GM21723 (cell line): ENCODE measurements around the gene PPP1R3E.
"Not testable (repeated sequence)": the region's sequence is repeated elsewhere in the genome, so short reads cannot be mapped to it uniquely, and the experiment has no call there.

Experiments
- ATAC-seq: cut with Tn5 transposase; IDR thresholded peaks from one replicate; pipeline ENCODE4 v1.9.1; 2021; ENCODE audit warnings: mild to moderate bottlenecking, moderate library complexity; ENCODE audit not compliant: unreplicated experiment

PPP1R3E gene

DNA sequence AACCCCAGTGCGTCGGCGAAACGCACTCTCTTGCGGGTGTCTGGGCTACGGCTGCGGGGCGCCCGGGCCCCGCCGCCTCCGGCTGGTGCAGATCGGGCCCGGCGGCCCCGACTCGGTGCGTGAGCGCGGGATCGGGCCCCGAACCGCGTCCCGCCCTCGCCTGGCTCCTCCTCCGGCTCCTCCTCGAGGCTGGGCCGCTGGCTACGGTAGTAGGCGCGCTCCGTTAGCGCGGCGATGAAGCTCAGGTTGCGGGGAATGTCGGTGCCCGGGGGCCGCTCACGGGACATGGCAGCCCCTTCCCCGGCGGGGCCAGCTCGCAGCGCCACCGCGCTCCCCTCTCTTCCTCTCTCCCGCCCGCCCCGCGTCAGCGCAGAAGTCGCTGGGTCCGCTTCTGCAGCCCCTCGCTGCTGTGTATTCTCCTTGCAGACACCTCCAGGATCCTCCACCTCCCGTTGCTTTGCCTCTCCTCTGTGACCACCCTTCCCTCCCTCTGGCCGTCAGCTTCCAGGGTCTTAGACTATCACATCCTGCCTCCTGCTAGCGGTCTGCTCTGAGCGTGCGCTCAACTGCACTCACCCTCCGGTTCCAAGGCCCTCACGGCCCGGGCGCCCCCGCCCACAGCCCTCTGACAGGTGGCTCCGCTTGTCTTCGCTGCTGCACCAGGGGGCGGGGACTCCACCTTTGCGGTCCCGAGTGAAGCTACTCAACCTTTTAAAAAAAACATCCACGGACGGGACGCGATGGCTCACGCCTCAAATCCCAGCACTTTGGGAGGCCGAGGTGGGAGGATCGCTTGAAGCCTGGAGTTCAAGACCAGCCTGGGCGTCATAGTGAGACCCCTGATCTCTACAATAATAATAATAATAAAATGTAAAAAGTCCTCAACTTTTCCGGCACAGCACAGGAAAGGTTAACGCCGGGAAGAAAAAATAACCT is at the start of gene PPP1R3E:
Gene PPP1R3E (minus strand): TSS at position 570 of the 936 bp plus-strand sequence. CDS start 283 bp downstream, at position 287.
- ATAC-seq: peak; percentile 43

DNA sequence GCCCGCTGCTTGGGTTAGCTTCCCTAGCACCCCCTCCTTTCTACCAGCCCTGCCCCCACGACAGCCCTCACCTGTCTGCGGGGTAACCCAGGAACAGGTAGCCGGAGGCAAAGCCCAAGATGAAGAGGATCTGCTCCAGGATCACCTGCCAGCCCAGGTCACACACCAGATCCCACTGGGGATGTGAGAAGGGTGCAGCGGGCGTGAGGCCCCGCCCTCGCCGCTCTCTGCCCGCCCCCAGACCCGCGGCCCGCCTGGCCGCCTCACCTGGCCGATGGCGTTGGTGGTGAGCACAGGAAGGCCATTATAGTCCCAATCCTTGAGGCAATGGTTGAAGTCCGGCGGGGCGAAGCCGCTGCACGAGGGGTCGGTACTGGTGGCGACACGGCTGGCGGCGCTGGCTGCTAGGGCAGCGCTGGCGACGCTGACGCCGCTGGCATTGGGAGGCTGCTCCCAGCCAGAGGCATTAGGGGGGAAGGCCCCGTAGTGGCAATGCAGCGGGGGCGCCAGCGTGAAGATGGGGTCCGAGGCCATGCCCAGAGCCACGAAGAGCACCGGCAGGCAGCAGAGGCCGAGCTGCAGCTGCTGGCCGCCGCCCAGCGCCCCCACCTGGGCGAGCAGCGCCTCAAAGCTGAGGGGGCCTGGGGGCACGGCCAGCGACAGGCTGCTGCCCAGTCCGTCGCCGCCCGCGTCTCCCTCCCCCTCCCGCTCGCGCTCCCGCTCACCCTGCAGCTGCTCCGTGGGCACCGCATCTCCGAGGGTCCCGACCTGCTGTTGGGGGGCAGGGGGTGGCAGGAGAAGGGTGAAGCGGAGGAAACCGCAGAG is 49.2 kb upstream of the PPP1R3E start:
- ATAC-seq: no peak

GRCh38 chr14:23349156-23349845 is 46.6 kb upstream of the PPP1R3E start:
- no peak for ATAC-seq

GRCh38 chr14:23348297-23348655 is 45.6 kb upstream of the PPP1R3E start:
- ATAC-seq: no peak

- no peak for ATAC-seq
Observed at GRCh38 chr14:23347406-23348296, 45.0 kb upstream of the PPP1R3E start.

- no peak for ATAC-seq
Observed at GRCh38 chr14:23346693-23347405, 44.2 kb upstream of the PPP1R3E start.

GRCh38 chr14:23345987-23346692 is 43.5 kb upstream of the PPP1R3E start:
- no peak for ATAC-seq

GRCh38 chr14:23344481-23344880 is 41.8 kb upstream of the PPP1R3E start:
- ATAC-seq: no peak

DNA sequence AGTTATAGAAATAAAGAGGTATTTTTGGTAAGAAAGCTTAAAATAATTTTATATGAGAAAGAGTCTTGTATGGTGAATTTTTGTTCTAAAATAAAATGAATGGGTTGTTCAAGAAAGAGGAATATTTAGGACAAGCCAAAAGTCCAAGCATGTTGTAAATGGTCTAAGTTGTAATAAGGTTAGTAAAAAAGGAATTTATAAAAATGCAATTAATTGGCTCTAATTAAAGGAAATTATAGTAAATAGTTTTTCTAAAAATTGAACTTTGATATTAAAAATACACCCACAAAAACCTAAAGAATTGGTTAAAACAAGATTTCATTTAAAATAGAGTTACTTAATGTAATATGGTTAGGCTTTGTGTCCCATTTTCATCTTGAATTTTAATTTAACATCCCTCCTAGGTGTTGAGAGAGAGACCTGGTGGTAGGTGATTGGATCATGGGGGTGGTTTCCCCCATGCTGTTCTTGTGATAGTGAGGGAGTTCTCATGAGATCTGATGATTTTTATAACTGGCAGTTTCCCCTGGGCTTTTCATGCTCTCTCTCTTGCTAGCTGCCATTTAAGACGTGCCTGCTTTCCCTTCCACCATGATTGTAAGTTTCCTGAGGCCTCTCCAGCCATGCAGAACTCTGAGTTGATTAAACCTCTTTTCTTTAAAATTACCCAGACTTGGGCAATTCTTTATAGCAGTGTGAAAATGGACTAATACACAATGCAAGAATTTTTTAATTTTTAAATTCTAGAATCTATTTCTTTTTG is 37.0 kb upstream of the PPP1R3E start:
- ATAC-seq: no peak

- ATAC-seq: no peak
Observed at GRCh38 chr14:23335623-23336022, 33.0 kb upstream of the PPP1R3E start.

- ATAC-seq: no peak
Observed at GRCh38 chr14:23327947-23328744, 25.5 kb upstream of the PPP1R3E start.

GRCh38 chr14:23326491-23327332 is 24.1 kb upstream of the PPP1R3E start:
- no peak for ATAC-seq

DNA sequence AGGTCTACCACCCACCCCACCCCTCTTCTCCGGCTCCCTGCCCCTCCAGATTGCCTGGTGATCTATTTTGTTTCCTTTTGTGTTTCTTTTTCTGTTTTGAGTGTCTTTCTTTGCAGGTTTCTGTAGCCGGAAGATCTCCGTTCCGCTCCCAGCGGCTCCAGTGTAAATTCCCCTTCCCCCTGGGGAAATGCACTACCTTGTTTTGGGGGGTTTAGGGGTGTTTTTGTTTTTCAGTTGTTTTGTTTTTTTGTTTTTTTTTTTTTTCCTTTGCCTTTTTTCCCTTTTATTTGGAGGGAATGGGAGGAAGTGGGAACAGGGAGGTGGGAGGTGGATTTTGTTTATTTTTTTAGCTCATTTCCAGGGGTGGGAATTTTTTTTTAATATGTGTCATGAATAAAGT is 23.1 kb upstream of the PPP1R3E start:
- ATAC-seq: not testable (repeated sequence)

DNA sequence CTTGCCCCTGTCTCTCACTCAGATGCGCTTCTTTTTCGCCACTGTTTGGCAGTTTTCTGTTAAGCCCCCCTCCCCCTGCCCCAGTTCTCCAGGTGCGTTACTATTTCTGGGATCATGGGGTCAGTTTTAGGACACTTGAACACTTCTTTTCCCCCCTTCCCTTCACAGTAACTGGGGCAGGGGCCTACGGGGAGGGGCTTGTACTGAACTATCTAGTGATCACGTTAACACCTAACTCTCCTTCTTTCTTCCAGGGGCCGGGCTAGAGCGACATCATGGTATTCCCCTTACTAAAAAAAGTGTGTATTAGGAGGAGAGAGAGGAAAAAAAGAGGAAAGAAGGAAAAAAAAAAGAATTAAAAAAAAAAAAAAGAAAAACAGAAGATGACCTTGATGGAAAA is 22.3 kb upstream of the PPP1R3E start:
- ATAC-seq: no peak

DNA sequence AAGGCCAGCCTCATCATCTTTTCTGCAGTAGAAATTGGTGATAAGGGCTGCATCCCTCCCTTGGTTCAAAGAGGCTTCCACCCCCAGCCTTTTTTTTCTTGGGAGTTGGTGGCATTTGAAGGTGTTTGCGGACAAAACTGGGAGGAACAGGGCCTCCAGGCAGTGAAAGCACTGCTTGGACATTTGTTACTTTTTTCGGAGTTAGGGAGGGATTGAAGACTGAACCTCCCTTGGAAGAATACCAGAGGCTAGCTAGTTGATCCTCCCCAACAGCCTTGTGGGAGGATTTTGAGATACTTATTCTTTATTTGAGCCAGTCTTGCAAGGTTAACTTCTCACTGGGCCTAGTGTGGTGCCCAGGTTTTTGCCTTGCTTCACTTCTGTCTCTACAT is 21.8 kb upstream of the PPP1R3E start:
- ATAC-seq: no peak

DNA sequence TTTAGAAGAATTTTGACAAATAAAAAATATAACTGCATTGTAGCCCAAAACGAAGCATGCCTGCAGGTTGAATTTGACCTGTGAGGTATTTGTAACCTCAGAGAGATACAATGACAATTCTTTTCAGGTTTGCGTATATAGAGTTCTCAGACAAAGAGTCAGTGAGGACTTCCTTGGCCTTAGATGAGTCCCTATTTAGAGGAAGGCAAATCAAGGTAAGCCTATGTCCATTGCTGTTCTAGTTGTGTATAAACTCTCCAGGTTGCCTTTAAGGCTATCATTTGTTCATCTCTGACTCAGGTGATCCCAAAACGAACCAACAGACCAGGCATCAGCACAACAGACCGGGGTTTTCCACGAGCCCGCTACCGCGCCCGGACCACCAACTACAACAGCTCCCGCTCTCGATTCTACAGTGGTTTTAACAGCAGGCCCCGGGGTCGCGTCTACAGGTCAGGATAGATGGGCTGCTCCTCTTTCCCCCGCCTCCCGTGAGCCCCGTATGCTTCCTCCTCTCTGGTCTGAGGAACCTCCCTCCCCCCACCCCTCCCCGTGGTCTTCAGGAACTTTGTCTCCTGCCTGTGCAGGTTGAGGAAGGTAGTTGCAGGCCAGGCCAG is 21.3 kb upstream of the PPP1R3E start:
- no peak for ATAC-seq
